Measurements from ENCODE around the gene SAMD3.
"Not testable (repeated sequence)": the region's sequence is repeated elsewhere in the genome, so short reads cannot be mapped to it uniquely, and the experiment has no call there.

The SAMD3 gene

GRCh38 chr6:130222775-130223174, at the start of gene SAMD3:
TSS of gene SAMD3 (minus strand) at chr6:130222951. CDS start at chr6:130215273, 7,678 bp downstream.
- DNase-seq: no peak

- DNase-seq: no peak
Measured at GRCh38 chr6:130269969-130270635, 47.4 kb upstream of the SAMD3 start.

DNA sequence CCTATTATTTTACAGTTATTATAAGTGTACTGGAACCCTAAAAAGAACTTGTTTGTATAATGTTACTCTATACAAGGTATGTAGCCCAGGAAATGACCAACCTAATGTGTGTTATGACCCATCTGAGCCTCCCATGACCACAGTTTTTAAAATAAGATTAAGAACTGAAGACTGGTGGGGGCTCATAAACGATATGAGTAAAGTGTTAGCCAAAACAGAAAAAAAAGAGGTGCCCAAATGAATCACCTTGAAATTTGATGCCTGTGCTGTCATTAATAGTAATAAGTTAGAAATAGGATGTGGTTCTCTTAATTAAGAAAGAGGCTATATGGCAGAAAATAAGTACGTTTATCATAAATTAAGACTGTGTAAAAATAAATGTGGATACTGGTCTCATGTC, 42.8 kb upstream of the SAMD3 start:
- DNase-seq: not testable (repeated sequence)

- DNase-seq: no peak
Measured at GRCh38 chr6:130262008-130262407, 39.3 kb upstream of the SAMD3 start.

DNA sequence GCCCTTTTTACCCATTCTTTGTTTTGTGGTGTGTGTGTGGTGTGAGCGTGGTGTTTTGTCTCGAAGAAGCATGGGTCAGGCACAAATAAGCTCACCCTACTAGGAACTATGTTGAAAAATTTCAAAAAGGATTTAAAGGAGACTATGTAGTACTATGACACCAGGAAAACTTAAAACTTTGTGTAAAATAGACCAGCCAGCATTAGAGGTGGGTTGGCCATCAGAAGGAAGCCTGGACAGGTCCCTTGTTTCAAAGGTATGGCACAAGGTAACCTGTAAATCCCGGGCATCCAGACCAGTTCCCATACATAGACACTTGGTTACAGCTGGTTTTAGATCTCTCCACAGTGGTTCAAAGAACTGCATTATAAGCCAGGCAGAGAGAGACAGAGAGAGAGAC, 38.8 kb upstream of the SAMD3 start:
- not testable (repeated sequence) for DNase-seq

DNA sequence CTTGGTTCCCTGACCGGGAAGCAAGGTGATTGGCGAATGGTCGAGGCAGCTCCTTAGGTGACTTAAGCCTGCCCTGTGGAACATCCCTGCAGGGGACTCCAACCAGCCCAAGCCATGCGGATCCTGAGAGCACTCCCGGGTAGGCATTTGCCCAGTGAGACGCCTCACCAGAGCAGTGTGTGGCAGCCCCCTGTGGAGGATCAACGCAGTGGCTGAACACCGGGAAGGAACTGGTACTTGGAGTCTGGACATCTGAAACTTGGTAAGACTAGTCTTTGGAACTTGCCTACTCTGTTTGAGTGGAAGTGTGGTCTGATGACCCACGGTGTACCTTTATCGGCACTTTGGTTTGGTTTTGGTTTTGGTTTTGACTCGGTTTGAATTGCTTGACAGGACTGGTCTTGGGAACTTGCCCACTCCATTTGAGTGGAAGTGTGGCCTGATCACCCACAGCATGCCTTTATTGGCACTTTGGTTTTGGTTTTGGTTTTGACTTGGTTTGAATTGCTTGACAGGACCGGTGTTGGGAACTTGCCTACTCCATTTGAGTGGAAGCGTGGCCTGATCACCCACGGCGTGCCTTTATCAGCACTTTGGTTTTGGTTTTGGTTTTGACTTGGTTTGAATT, 38.0 kb upstream of the SAMD3 start:
- DNase-seq: not testable (repeated sequence)

- DNase-seq: not testable (repeated sequence)
Measured at GRCh38 chr6:130260050-130260462, 37.3 kb upstream of the SAMD3 start.

- no peak for DNase-seq
Measured at GRCh38 chr6:130259557-130259956, 36.8 kb upstream of the SAMD3 start.

DNA sequence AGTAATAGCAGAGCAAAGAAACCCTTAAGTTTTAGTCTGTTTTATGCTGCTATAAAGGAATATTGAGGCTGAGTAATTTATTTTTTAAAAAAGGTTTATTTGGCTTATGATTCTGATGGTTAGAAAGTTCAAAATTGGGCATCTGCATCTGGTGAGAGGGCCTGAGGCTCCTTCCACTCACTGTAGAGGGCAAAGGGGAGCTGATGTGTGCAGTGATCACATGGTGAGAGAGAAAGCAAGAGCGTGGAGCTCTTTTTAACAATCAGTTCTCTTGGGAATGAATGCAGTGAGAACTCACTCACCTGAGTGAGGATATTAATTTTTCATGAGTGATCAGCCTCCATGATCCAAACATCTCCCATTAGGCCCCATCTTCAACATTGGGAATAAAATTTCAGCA, 36.4 kb upstream of the SAMD3 start:
- no peak for DNase-seq

DNA sequence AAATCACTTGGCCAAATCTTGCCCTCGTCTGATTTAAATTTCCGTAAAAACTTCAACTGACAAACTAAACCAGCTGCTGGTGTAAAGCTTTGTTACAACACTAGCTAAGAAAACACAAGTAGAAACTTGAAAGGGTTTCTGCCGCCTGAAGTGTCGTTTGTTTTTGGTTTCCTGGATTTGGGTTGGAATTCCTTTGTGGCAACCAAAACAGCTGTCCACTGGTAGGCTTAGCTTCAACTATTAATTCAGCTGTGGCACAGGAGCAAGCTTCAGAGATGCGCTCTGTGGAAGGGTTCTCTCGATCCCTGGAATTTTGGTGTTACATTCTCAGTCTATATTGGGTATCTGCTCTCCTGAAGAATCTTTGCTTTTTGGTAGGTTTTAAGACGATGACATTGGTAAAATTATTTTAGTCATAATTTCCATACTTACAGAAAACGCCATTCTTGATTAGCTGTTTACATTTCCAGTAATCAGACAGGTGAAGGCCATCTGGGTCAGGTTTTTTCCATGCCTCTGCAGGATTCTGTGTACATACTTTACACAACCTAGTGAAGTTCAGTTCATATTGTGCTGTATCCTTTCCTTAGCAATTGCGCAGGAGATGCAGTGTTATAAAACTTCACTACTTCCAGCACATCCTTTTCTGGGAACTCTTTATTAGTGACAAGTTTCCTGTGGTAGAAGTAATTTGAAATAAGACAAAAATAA, 29.9 kb upstream of the SAMD3 start:
- no peak for DNase-seq

DNA sequence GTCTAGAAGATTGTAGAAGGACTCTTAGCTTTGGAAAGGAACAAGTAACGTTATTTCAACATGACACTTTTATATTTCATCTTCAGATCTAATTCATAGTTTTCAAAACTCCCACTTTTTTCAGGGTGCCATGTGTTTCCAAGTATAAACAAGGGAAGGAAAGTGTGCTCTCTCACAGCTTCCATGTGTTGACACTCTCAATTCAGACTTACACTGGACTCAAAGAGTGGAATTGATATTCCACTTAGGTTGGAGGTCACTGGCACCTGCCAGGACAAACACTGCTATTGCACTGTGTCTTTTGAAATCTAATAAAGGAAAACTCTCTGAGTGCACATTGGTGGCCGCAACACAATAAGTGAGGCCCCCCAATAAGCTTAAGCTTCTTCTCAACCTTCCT, 22.5 kb upstream of the SAMD3 start:
- DNase-seq: no peak

DNA sequence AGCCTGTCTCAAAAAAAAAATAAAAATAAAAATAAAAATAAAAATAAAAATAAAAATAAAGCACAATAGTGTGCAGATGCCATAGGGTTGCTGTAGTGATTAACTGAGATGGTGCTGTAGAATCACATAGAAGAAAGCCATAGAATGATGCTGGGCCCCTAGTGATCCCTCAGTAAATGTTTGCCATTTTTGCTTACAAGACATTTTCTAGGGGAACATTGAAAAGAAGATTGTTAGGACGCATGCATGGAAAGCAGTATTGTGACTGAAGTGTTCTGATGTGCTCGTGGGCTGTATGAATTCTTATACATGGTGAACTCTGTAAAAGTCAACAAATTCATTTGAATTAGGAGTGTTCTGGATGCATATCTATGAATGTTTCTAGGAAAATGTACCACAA, 22.0 kb upstream of the SAMD3 start:
- no peak for DNase-seq

DNA sequence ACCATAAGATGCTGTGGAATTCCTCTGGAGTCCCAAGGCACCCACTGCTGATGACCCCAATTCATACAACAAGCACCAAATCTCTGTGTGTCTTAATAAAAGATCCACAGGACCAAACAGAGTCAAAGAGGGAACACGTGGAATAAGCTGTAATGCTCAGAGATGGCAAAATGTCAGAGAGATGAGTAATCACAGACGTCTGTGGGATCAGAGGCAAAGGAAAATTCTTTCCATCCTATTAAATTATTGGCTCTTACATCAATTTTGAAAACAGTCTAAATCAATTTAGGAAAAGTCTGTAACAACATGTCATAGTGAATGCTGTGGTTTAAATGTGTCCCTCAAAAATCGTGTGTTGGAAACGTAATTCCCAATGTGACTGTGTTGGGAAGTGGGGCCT, 17.5 kb upstream of the SAMD3 start:
- no peak for DNase-seq

- DNase-seq: no peak
Measured at GRCh38 chr6:130239755-130240154, 17.0 kb upstream of the SAMD3 start.

- DNase-seq: no peak
Measured at GRCh38 chr6:130233330-130233729, 10.6 kb upstream of the SAMD3 start.

DNA sequence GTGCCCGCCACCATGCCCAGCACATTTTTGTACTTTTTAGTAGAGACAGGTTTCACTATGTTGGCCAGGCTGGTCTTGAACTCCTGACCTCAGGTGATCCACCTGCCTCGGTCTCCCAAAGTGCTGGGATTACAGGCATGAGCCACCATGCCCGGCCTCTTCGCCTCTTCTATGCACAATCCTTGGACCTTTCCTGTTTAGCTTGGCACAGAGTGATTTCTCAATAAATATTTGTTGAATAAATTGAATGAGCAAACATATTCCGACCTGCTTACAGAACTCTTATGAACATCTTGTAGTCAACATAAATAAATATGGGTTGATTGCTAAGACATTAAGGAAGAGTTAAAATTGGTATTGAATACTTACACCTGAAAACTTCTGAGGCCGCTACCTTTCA, 7.8 kb upstream of the SAMD3 start:
- not testable (repeated sequence) for DNase-seq

DNA sequence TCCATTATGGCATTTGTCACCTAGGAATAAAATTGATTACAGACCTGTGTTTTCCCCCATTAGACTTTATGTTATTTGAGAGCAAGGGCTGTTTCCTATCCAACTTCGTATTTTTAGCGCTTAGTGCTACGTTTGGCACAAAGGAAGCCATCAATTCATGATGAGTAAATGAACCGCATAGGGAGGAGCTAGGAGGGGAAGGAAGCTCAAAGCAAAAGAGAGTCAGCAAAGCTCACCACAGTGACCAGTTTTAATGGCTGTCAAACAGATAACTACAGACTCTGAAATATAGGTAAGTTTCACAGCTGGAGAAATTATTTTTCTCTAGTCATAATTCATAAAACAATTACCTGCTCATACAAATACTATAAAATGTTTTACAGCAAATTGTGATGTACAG, 6.9 kb upstream of the SAMD3 start:
- DNase-seq: no peak

GRCh38 chr6:130223508-130223907, 757 bp upstream of the SAMD3 start:
- no peak for DNase-seq

- DNase-seq: no peak
Measured at GRCh38 chr6:130218134-130218533, 4.6 kb downstream of the SAMD3 start.

GRCh38 chr6:130216620-130217019, 6.1 kb downstream of the SAMD3 start:
- DNase-seq: no peak

GRCh38 chr6:130215526-130215925, 7.2 kb downstream of the SAMD3 start:
- no peak for DNase-seq

GRCh38 chr6:130212215-130212874, 10.4 kb downstream of the SAMD3 start:
- no peak for DNase-seq

GRCh38 chr6:130211691-130212090, 11.1 kb downstream of the SAMD3 start:
- DNase-seq: no peak

Data from NCI-H1436 treated with DMSO at 0.1 percent for 48 hours (cell line).